22Rv1 (cell line): ENCODE measurements around the gene PIP5K1B.

ENCODE experiments used
- H3K27ac ChIP-seq: fragments of 450-650 bp; 2 replicates; pipeline ENCODE4 v1.5.1; 2017
- CTCF ChIP-seq: fragments of 450-650 bp; IDR thresholded peaks from 2 replicates; pipeline ENCODE4 v1.5.1; 2017; ENCODE audit warnings: mild to moderate bottlenecking
- ZFX ChIP-seq: fragments of 450-650 bp; IDR thresholded peaks from 2 replicates; pipeline ENCODE4 v1.6.1; 2017; ENCODE audit warnings: antibody characterized with exemption, borderline replicate concordance

PIP5K1B gene

GRCh38 chr9:69020301-69021145, 315.5 kb downstream of the PIP5K1B start:
- TF ChIP-seq ZFX (no peak), CTCF (no peak)
- H3K27ac ChIP-seq, result no peak overlapping the region

GRCh38 chr9:69023650-69024049, 318.6 kb downstream of the PIP5K1B start:
- no peak for TF ChIP-seq ZFX
- TF ChIP-seq CTCF, result no peak
- peak overlapping the region; percentile 19; the same call in 1 of the 2 replicates for H3K27ac ChIP-seq

GRCh38 chr9:69027355-69028097, 322.5 kb downstream of the PIP5K1B start:
- no peak overlapping the region for H3K27ac ChIP-seq
- peak; percentile 87 for TF ChIP-seq CTCF
- TF ChIP-seq ZFX, result no peak

GRCh38 chr9:69028754-69029153, 323.7 kb downstream of the PIP5K1B start:
- no peak for TF ChIP-seq CTCF
- TF ChIP-seq ZFX, result no peak

GRCh38 chr9:69029535-69029934, 324.5 kb downstream of the PIP5K1B start:
- TF ChIP-seq ZFX, result no peak
- TF ChIP-seq CTCF, result no peak
- no peak overlapping the region for H3K27ac ChIP-seq

More at GRCh38 chr9:69028754-69029153, 323.7 kb downstream of the PIP5K1B start:
- no peak overlapping the region for H3K27ac ChIP-seq

GRCh38 chr9:69030851-69031645, 326.0 kb downstream of the PIP5K1B start:
- no peak for TF ChIP-seq ZFX
- TF ChIP-seq CTCF, result no peak
- H3K27ac ChIP-seq, result no peak overlapping the region
